ENCODE data around the gene GRSF1.
"Not testable (repeated sequence)": the region's sequence is repeated elsewhere in the genome, so short reads cannot be mapped to it uniquely, and the experiment has no call there.

GRSF1 gene

DNA sequence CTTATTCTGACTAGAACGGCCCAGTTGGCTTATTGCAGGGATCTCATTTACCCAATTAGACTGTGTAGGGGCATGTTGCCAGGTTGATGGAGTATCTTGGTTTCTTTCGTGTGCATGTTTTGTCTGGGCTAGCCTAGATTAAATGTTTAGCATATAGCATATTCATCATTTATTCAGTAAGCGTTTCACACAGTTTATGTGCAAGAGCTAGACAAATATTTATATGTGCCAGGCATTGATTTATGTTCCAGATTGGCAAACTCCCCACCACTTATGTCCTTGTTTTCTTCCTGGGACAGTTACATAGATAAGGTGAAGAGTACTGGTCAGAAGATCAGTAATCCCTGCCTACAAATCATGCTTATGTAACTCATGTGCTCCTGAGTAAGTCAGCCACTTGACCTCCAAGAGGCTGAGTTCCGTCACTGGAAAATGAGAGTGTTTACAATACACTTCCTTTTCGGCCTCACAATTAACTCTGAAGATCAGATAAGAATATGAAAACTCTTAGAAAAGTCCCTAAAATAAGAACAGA, 60.7 kb downstream of the GRSF1 start:
- no peak for DNase-seq

DNA sequence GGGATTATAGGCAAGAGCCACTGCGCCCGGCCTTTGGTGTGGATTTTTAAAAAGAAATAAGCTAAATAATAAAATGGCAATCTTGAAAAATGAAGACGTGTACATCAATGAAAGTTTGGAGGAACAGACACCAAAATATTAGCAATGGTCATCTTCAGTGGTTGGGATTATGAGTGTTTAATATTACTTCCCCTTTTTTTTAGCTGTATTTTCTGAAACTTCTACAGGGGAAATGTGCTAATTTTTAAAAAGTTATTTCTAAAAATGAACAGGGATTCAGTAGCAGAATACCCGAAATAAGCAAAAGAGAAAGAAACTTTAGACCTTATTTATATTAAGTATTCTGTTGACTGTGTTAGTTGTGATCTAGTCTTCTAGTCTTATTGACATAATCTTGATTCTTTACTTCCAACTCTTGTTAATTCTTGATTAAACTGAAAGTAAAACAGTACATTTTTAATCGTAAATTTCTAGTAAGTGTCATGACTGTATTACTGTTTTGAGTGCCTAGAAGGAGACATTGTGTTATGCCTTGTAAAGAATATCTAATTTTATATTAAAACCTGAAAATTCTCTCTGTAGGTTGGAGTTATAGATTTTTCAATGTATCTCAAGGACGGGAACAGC, 66.6 kb downstream of the GRSF1 start:
- DNase-seq = no peak
- in situ Hi-C loops (cut with HindIII; ENCODE audit: low pct_ligation_motif_present, low pct_unique_long_range_greater_than_20kb, low sequenced_read_pairs) = no loop called here

More for the DNA sequence above, 60.7 kb downstream of the GRSF1 start:
- in situ Hi-C loops (cut with HindIII; ENCODE audit: low pct_ligation_motif_present, low pct_unique_long_range_greater_than_20kb, low sequenced_read_pairs) = no loop called here

DNA sequence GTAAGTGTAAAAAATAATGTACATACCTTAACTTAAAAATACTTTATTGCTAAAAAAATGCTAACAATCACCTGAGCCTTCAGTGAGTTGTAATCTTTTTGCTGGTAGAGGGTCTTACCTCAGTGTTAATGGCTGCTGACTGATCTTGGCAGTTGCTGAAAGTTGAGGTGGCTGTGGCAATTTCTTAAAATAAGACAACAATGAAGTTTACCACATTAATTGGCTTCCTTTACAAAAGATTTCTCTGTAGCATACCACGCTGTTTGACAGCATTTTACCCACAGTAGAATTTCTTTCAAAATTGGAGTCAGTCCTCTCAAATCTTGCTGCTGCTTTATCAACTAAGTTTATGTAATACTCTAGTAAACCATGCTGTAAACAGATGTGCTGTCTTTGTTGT, 70.3 kb downstream of the GRSF1 start:
- in situ Hi-C loops (cut with HindIII; ENCODE audit: low pct_ligation_motif_present, low pct_unique_long_range_greater_than_20kb, low sequenced_read_pairs); DNase-seq: not testable (repeated sequence)

DNA sequence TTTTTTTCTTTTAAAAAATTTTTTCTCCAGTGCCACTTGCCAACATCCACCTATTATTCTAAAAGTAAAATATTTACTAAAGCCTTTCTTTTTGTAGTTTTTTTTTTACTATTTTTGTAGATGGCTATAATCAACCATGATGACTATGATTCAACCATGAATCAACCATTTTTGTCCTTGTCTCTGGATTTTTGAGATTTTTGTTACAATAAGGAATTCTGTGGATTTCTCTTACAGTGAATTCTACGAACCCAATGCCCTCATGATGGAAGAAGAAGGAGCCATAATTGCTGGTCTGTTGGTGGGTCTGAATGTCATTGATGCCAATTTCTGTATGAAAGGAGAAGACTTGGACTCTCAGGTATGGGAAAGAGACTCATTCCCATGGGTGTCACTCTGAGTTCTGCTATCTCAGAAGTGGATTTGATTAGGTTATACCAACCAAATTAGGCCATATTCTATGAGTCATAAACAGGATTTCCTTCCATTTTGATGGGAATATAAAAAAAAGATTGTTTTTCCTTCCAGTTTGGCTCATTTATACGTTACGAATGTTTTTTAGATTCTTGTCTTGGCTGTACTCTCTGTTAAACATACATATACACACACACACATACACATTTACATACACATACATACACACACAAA, 71.3 kb downstream of the GRSF1 start:
- in situ Hi-C loops (cut with HindIII; ENCODE audit: low pct_ligation_motif_present, low pct_unique_long_range_greater_than_20kb, low sequenced_read_pairs) = no loop called here
- DNase-seq = no peak
